PC-3 (cell line): ENCODE results near the gene ALDH3B2.

Source experiments
- CTCF ChIP-seq: fragments of 300-600 bp; sonication (generic); conservative IDR thresholded peaks from 2 replicates; pipeline ENCODE4 v1.5.1; 2017; ENCODE audit warnings: antibody characterized with exemption, low read depth, mild to moderate bottlenecking, low read length
- EZH2 ChIP-seq: fragments of 300-600 bp; sonication (generic); IDR thresholded peaks from one replicate; pipeline ENCODE4 v1.6.1; 2017; ENCODE audit warnings: antibody characterized with exemption, mild to moderate bottlenecking, low read length; ENCODE audit not compliant: unreplicated experiment
- EZH2phosphoT487 ChIP-seq: fragments of 300-600 bp; sonication (generic); IDR thresholded peaks from 2 replicates; pipeline ENCODE4 v1.6.1; 2018; ENCODE audit warnings: mild to moderate bottlenecking, antibody characterized with exemption, low read length, borderline replicate concordance

DNA sequence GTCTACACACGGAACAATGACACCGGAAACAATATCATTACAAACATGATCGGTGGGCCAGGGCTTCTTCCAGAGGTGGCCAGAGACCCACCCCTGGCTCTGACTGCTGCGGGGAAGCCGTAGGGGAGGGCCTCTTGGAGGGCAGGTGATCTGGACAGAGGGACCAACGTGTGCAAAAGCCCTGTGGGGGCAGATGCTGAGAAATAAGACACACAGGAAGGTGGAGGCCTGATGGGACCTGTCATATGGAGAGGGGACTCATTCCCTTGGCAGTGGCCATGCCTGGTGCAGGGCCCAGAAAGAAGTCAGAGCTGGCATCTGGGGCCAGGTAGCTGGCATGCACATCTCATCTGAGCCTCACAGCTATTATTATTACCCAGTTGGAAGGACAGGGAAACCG, 1.1 kb downstream of the ALDH3B2 start:
- TF ChIP-seq CTCF, result no peak
- TF ChIP-seq EZH2, result no peak
- TF ChIP-seq EZH2phosphoT487, result no peak
